HepG2 (cell line): ENCODE measurements around the gene PDZD4. TPM values are rescaled to one million over a fixed set of nuclear protein-coding genes. Genes with fewer than 3 reads are reported as not detected.
A peak's percentile ranks its signal among the peaks of the same experiment; 100 is the strongest.

Source experiments
- ARID5B ChIP-seq: IDR thresholded peaks from 2 replicates; pipeline ENCODE4 v1.4.0; 2020; ENCODE audit warnings: mild to moderate bottlenecking, missing genetic modification reagents
- CSRNP1 ChIP-seq: sonication (generic); formaldehyde crosslinking; IDR thresholded peaks from 2 replicates; pipeline ENCODE4 v1.8.1; 2023; ENCODE audit warnings: mild to moderate bottlenecking, missing genetic modification reagents
- IKZF5 ChIP-seq: IDR thresholded peaks from 2 replicates; pipeline ENCODE4 v1.6.1; 2018; ENCODE audit warnings: missing genetic modification reagents, mild to moderate bottlenecking, missing compliant biosample characterization
- IRF2 ChIP-seq: IDR thresholded peaks from 2 replicates; pipeline ENCODE4 v1.6.1; 2018; ENCODE audit warnings: missing genetic modification reagents, missing compliant biosample characterization
- LBX2 ChIP-seq: sonication (generic); formaldehyde crosslinking; IDR thresholded peaks from 2 replicates; pipeline ENCODE4 v1.5.0; 2020; ENCODE audit warnings: missing genetic modification reagents, mild to moderate bottlenecking, borderline replicate concordance
- MYC ChIP-seq: sonication (generic); formaldehyde crosslinking; IDR thresholded peaks from 2 replicates; pipeline ENCODE4 v1.9.0; 2021; ENCODE audit warnings: missing genetic modification reagents, borderline replicate concordance
- SRSF4 ChIP-seq: fragments of 200-400 bp; formaldehyde crosslinking; IDR thresholded peaks from one replicate; pipeline ENCODE4 v1.6.1; 2018; ENCODE audit warnings: mild to moderate bottlenecking, low read depth, low read length, moderate library complexity; ENCODE audit not compliant: poor library complexity, severe bottlenecking
- ZBED4 ChIP-seq: sonication (generic); formaldehyde crosslinking; IDR thresholded peaks from 2 replicates; pipeline ENCODE4 v1.4.0; 2020; ENCODE audit warnings: missing genetic modification reagents, borderline replicate concordance
- ZBTB44 ChIP-seq: sonication (generic); formaldehyde crosslinking; IDR thresholded peaks from 2 replicates; pipeline ENCODE4 v1.4.0; 2020; ENCODE audit warnings: missing genetic modification reagents
- ZNF280B ChIP-seq: sonication (generic); formaldehyde crosslinking; IDR thresholded peaks from 2 replicates; pipeline ENCODE4 v1.5.0; 2020; ENCODE audit warnings: missing genetic modification reagents, mild to moderate bottlenecking, borderline replicate concordance
- ZNF563 ChIP-seq: sonication (generic); formaldehyde crosslinking; IDR thresholded peaks from 2 replicates; pipeline ENCODE4 v1.8.0; 2022; ENCODE audit warnings: mild to moderate bottlenecking, moderate library complexity, missing genetic modification reagents
- ZNF782 ChIP-seq: sonication (generic); formaldehyde crosslinking; IDR thresholded peaks from 2 replicates; pipeline ENCODE4 v1.4.0; 2020; ENCODE audit warnings: missing genetic modification reagents, mild to moderate bottlenecking, borderline replicate concordance
- polyA plus RNA-seq, 8 experiments: library from polyadenylated mRNA; depleted of rRNA in 3 of 8; stranded (reverse) in 7 of 8; unstranded in 1 of 8; fragments of >200 nt; fragmentation: Illumina TruSeq in 4 of 8; extraction: Trizol in 4 of 8; gene quantifications; 2 replicates each; pipeline versions ENCODE4 v1.2.1 to v1.2.3, GENCODE V29; 2011 to 2016; ENCODE audit warnings: low read depth in 4 of 8, missing spikeins in 1 of 8, mixed read lengths in 1 of 8; ENCODE audit not compliant: insufficient read depth in 1 of 8
- total RNA-seq, 5 experiments: library from RNA; depleted of rRNA; stranded (reverse); fragments of >200 nt; fragmentation: Illumina TruSeq; extraction: Trizol; gene quantifications; 2 replicates each; pipeline ENCODE4 v1.2.3, GENCODE V29; 2016; ENCODE audit warnings: low read depth in 1 of 5

Gene PDZD4
- total and polyA plus RNA-seq, 2 of the 13 experiments (the other 11 are each of a cell fraction or from before 2014, with no cell fraction given), result not detected

- TF ChIP-seq CSRNP1 (CRISPR knock-in tag), result peak; percentile 99
- TF ChIP-seq ZBTB44 (CRISPR knock-in tag), result peak; percentile 100
- TF ChIP-seq ZNF782 (CRISPR knock-in tag), result peak; percentile 100
- peak; percentile 87 for TF ChIP-seq MYC (CRISPR knock-in tag)
- peak; percentile 99 for TF ChIP-seq ZBED4 (CRISPR knock-in tag)
- peak; percentile 100 for TF ChIP-seq LBX2 (CRISPR knock-in tag)
- TF ChIP-seq ARID5B (CRISPR knock-in tag), result peak; percentile 93
- peak; percentile 99 for TF ChIP-seq IKZF5 (CRISPR knock-in tag)
- TF ChIP-seq ZNF280B (CRISPR knock-in tag), result peak; percentile 100
- TF ChIP-seq SRSF4, result no peak
- TF ChIP-seq IRF2 (CRISPR knock-in tag), result peak; percentile 97
- TF ChIP-seq ZNF563 (CRISPR knock-in tag), result peak; percentile 100
Measured at GRCh38 chrX:153875391-153876111, 45.2 kb upstream of the PDZD4 start (continued).
